IMR-90 (cell line): Measurements from ENCODE around the gene TEF. TPM values are rescaled to one million over a fixed set of nuclear protein-coding genes. Genes with fewer than 3 reads are reported as not detected.

ENCODE experiments used
- ATAC-seq: fragments of 200-7000 bp; cut with Tn5 transposase; 2 replicates; pipeline ENCODE4 v1.9.1; 2020; ENCODE audit warnings: low read depth, mild to moderate bottlenecking, moderate library complexity
- BruUV-seq: library from RNA; stranded (reverse); fragments of 400-500 nt; replicated peaks from 2 replicates; lab custom pipeline; 2021; lab: Mats Ljungman, UMichigan
- CTCF ChIA-PET: fragments of 300-600 bp; formaldehyde crosslinking; extraction: SDS; loops from one replicate; lab custom pipeline; 2021; ENCODE audit warnings: antibody characterized with exemption; lab: Yijun Ruan, JAX
- POLR2A ChIA-PET: fragments of 300-600 bp; sonication (Branson Sonifier 250); formaldehyde crosslinking; loops from one replicate; lab custom pipeline; 2022; ENCODE audit warnings: antibody characterized with exemption; ENCODE audit not compliant: unreplicated experiment; lab: Charles Lee
- DNase-seq: peaks from one replicate; pipeline ENCODE4 v3.0.0; 2013
- H2AFZ ChIP-seq: replicated peaks from 2 replicates; pipeline ENCODE3; 2013; ENCODE audit warnings: low read length, mild to moderate bottlenecking; ENCODE audit not compliant: poor library complexity
- H2AK5ac ChIP-seq: 2 replicates; pipeline ENCODE4 v1.6.1; 2013; ENCODE audit warnings: low read depth, low read length, inconsistent platforms
- H2AK9ac ChIP-seq: replicated peaks from 2 replicates; pipeline ENCODE3; 2013; ENCODE audit warnings: mild to moderate bottlenecking, low read depth, low read length, moderate library complexity; ENCODE audit not compliant: poor library complexity
- H2BK120ac ChIP-seq: 2 replicates; pipeline ENCODE4 v1.6.1; 2013; ENCODE audit warnings: low read depth, low read length, inconsistent platforms
- H2BK15ac ChIP-seq: 3 replicates; pipeline ENCODE4 v1.6.1; 2013; ENCODE audit warnings: low read depth, low read length, inconsistent platforms
- H2BK20ac ChIP-seq: 2 replicates; pipeline ENCODE4 v1.6.1; 2013; ENCODE audit warnings: low read depth, mild to moderate bottlenecking, inconsistent platforms, low read length, moderate library complexity
- H2BK5ac ChIP-seq: 2 replicates; pipeline ENCODE4 v1.6.1; 2013; ENCODE audit warnings: mild to moderate bottlenecking, low read depth, low read length, inconsistent platforms; ENCODE audit not compliant: poor library complexity, severe bottlenecking
- H3K14ac ChIP-seq: replicated peaks from 2 replicates; pipeline ENCODE4 v1.6.1; 2013; ENCODE audit warnings: low read depth, low read length, inconsistent platforms
- H3K18ac ChIP-seq: 2 replicates; pipeline ENCODE4 v1.6.1; 2013; ENCODE audit warnings: low read depth, low read length, control low read depth
- H3K23ac ChIP-seq: 2 replicates; pipeline ENCODE4 v1.6.1; 2013; ENCODE audit warnings: low read depth, low read length, inconsistent platforms
- H3K27ac ChIP-seq: 2 replicates; pipeline ENCODE4 v1.5.1; 2013; ENCODE audit warnings: mild to moderate bottlenecking, control low read depth, low read length; ENCODE audit not compliant: insufficient read depth
- H3K27me3 ChIP-seq: 2 replicates; pipeline ENCODE4 v1.6.1; 2013; ENCODE audit warnings: low read length; ENCODE audit not compliant: control insufficient read depth, insufficient read depth
- H3K36me3 ChIP-seq: 2 replicates; pipeline ENCODE4 v1.6.1; 2013; ENCODE audit warnings: low read length, mixed read lengths; ENCODE audit not compliant: control insufficient read depth, insufficient read depth
- H3K4ac ChIP-seq: 2 replicates; pipeline ENCODE4 v1.6.1; 2013; ENCODE audit warnings: low read depth, low read length, inconsistent platforms
- H3K4me1 ChIP-seq: 2 replicates; pipeline ENCODE4 v1.6.1; 2013; ENCODE audit warnings: low read length, mixed read lengths; ENCODE audit not compliant: control insufficient read depth, insufficient read depth
- H3K4me2 ChIP-seq: 2 replicates; pipeline ENCODE4 v1.6.1; 2013; ENCODE audit warnings: low read depth, mild to moderate bottlenecking, control low read depth, low read length, moderate library complexity
- H3K4me3 ChIP-seq: 2 replicates; pipeline ENCODE4 v1.5.1; 2013; ENCODE audit warnings: low read depth, mild to moderate bottlenecking, control low read depth, low read length, moderate library complexity; ENCODE audit not compliant: insufficient read depth
- H3K56ac ChIP-seq: 2 replicates; pipeline ENCODE4 v1.6.1; 2013; ENCODE audit warnings: low read length, inconsistent platforms; ENCODE audit not compliant: insufficient read depth; ENCODE audit errors: extremely low read depth
- H3K79me1 ChIP-seq, 2 experiments: 2 replicates each; pipeline ENCODE4 v1.6.1; 2013; ENCODE audit warnings: low read length in 2 of 2, inconsistent platforms in 1 of 2, low read depth in 1 of 2
- H3K9ac ChIP-seq: 2 replicates; pipeline ENCODE4 v1.6.1; 2013; ENCODE audit warnings: low read depth, low read length, control low read depth
- H3K9me1 ChIP-seq: 2 replicates; pipeline ENCODE4 v1.6.1; 2013; ENCODE audit warnings: low read length, inconsistent platforms; ENCODE audit not compliant: insufficient read depth
- H3K9me3 ChIP-seq: 2 replicates; pipeline ENCODE4 v1.6.1; 2013; ENCODE audit warnings: low read length; ENCODE audit not compliant: control insufficient read depth, insufficient read depth
- H4K20me1 ChIP-seq: 2 replicates; pipeline ENCODE4 v1.6.1; 2013; ENCODE audit warnings: low read length, inconsistent platforms; ENCODE audit not compliant: insufficient read depth
- H4K5ac ChIP-seq: 2 replicates; pipeline ENCODE4 v1.6.1; 2013; ENCODE audit warnings: mild to moderate bottlenecking, low read depth, low read length, control low read depth
- H4K8ac ChIP-seq, 2 experiments: 2 replicates each; pipeline ENCODE4 v1.6.1; 2013; ENCODE audit warnings: low read depth in 2 of 2, low read length in 2 of 2, control low read depth in 1 of 2, inconsistent platforms in 1 of 2
- H4K91ac ChIP-seq: 2 replicates; pipeline ENCODE4 v1.6.1; 2013; ENCODE audit warnings: low read depth, low read length, inconsistent platforms; ENCODE audit not compliant: insufficient read depth
- FOS ChIP-seq: fragments of 150-350 bp; IDR thresholded peaks from 2 replicates; pipeline ENCODE4 v1.6.1; 2016; ENCODE audit warnings: low read depth, low read length
- POLR2A ChIP-seq: IDR thresholded peaks from 2 replicates; pipeline ENCODE4 v1.6.1; 2012; ENCODE audit warnings: mild to moderate bottlenecking, low read depth, low read length
- RCOR1 ChIP-seq: IDR thresholded peaks from 2 replicates; pipeline ENCODE4 v1.6.1; 2012; ENCODE audit warnings: mild to moderate bottlenecking, low read length, improper control_type of control experiment; ENCODE audit not compliant: insufficient replicate concordance
- SMC3 ChIP-seq: fragments of 150-350 bp; IDR thresholded peaks from 2 replicates; pipeline ENCODE4 v1.6.1; 2016; ENCODE audit warnings: low read depth, mild to moderate bottlenecking, antibody characterized with exemption, low read length, moderate library complexity
- WGBS, 2 experiments: methylation state at CpG; one replicate each; pipeline versions ENCODE4 v1.1.5 to v1.1.7; 2013; ENCODE audit warnings: missing lambda C conversion rate in 2 of 2; ENCODE audit not compliant: insufficient read length in 1 of 2; ENCODE audit errors: extremely low coverage in 2 of 2; 5-methylcytosine and 5-hydroxymethylcytosine counted together
- dilution Hi-C: fragments of 300-500 bp; cut with HindIII; formaldehyde crosslinking; loops from one replicate; pipeline ENCODE4 v1.14.3; 2018; ENCODE audit warnings: low sequenced_read_pairs; ENCODE audit not compliant: unreplicated experiment
- in situ Hi-C: fragments of 300-500 bp; cut with MboI; formaldehyde crosslinking; loops from 3 replicates; pipeline ENCODE4 v1.14.3; 2019; ENCODE audit warnings: low sequenced_read_pairs, inconsistent platforms, mixed read lengths
- intact Hi-C: fragments of 100-400 bp; cut with micrococcal nuclease; formaldehyde crosslinking; loops from 2 replicates; pipeline ENCODE4 v1.10.0; 2022
- polyA plus RNA-seq, 3 experiments: library from polyadenylated mRNA; depleted of rRNA; stranded (reverse); fragments of >200 nt; gene quantifications; 2 replicates each; pipeline ENCODE4 v1.2.3, GENCODE V29; 2012; ENCODE audit warnings: low replicate concordance in 1 of 3
- total RNA-seq: library from RNA; depleted of rRNA; stranded (reverse); fragments of >200 nt; gene quantifications from 2 replicates; pipeline ENCODE4 v1.2.3, GENCODE V29; 2012

TEF gene
- total and polyA plus RNA-seq, 2 of the 4 experiments (the other 2 are of a cell fraction) = 5.6 to 11.6 TPM

DNA sequence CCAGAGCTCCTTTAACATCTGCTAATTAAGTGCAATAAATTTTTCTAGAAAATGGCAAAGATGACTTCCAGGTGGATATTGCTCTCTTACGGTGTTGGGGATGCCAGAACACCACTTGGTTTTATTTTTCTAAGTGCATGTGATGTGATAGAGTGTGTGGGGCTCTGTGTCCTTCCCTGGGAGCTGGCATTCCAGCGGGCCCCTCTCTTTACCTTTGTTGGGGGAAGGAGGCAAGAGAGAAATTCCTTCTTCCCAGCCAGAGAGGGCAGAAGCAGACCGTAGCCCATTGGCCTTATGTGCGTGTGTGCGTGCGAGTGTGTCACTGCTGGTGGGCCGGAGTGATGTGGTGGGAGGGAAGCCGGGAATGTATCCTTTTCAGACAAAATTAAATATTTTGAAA, 17.2 kb downstream of the TEF start:
- in situ Hi-C loops (no loop called here), dilution Hi-C loops (no loop called here), intact Hi-C loops (no loop called here)
- no peak overlapping the region for H2BK20ac ChIP-seq
- ATAC-seq (no peak), DNase-seq (no peak)
- H2BK5ac ChIP-seq = no peak overlapping the region
- H3K18ac ChIP-seq = no peak overlapping the region
- H3K9me1 ChIP-seq = peaks cover 9% of the 10 kb centered on the region
- 100% methylated on average over 1 of the region's 8 CpGs; no CpG with 5 or more reads in 1 of the 2 experiments for WGBS, 2 experiments
- H3K56ac ChIP-seq = no peak overlapping the region
- H2BK15ac ChIP-seq = no peak overlapping the region
- no peak overlapping the region for H4K5ac ChIP-seq
- TF ChIP-seq POLR2A (no peak), FOS (no peak), SMC3 (no peak), RCOR1 (no peak)
- peaks cover 39% of the 10 kb centered on the region for H3K36me3 ChIP-seq
- H3K79me1 ChIP-seq = no peaks in the 10 kb centered on the region; a peak in 1 of 4 replicates
- no TSS peak for BruUV-seq
- ChIA-PET CTCF (no interaction called here), POLR2A (no interaction called here)
- H4K91ac ChIP-seq = no peak overlapping the region
- H3K14ac ChIP-seq = no peak overlapping the region
- H3K4me2 ChIP-seq = no peak overlapping the region
- no peaks in the 10 kb centered on the region for H3K9me3 ChIP-seq
- H2AK9ac ChIP-seq = no peak overlapping the region
- H3K27ac ChIP-seq = no peak overlapping the region
- no peak overlapping the region for H4K8ac ChIP-seq
- no peak overlapping the region for H3K4me3 ChIP-seq
- H2AFZ ChIP-seq = no peak overlapping the region
- H3K9ac ChIP-seq = no peak overlapping the region
- no peak overlapping the region for H2AK5ac ChIP-seq
- peaks cover 12% of the 10 kb centered on the region for H3K4me1 ChIP-seq
- H3K23ac ChIP-seq = no peak overlapping the region
- H3K27me3 ChIP-seq = no peaks in the 10 kb centered on the region
- H2BK120ac ChIP-seq = no peak overlapping the region
- no peak overlapping the region for H3K4ac ChIP-seq
- H4K20me1 ChIP-seq = no peaks in the 10 kb centered on the region; the same call in 1 of the 2 replicates
